Vagina (tissue), 2 donors: ENCODE results near the gene ELFN2.

Experiments
- POLR2A ChIP-seq, 2 donors: fragments of 450-650 bp; IDR thresholded peaks; one replicate each; pipeline ENCODE4 v1.6.1; 2017; ENCODE audit warnings: antibody characterized with exemption in 2 of 2, mild to moderate bottlenecking in 2 of 2, moderate library complexity in 2 of 2
- TF ChIP-seq, protein P1 (sequence below), 3 experiments: fragments of 450-650 bp in 2 of 3; fragments of 200-600 bp in 1 of 3; sonication (generic) in 1 of 3; IDR thresholded peaks; one replicate each; pipeline ENCODE4 v1.5.1; 2017 to 2019; ENCODE audit warnings: antibody characterized with exemption in 3 of 3, mild to moderate bottlenecking in 2 of 3, moderate library complexity in 2 of 3

DNA sequence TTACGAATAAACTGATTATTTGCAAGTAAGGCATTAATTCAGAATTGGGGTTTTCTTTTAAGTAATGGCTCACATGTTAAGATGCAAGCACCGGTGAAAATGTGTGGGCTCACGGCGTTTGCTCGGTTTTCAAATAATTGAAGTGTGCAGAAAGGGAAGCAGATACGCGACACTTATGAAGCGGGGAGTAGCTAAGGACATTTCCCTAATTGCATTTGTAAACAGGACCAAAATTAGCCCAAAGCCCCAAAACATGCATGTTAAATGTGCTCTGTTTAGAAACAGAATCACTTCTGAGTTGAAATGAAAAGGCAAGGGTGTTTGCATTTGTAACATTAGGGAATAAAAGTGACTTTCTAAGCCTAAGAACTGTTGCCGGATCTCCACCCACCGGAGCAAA, 61.3 kb downstream of the ELFN2 start:
- TF ChIP-seq POLR2A (IDR thresholded peaks at IDR 0.05): no peak
- TF ChIP-seq, protein P1, sequence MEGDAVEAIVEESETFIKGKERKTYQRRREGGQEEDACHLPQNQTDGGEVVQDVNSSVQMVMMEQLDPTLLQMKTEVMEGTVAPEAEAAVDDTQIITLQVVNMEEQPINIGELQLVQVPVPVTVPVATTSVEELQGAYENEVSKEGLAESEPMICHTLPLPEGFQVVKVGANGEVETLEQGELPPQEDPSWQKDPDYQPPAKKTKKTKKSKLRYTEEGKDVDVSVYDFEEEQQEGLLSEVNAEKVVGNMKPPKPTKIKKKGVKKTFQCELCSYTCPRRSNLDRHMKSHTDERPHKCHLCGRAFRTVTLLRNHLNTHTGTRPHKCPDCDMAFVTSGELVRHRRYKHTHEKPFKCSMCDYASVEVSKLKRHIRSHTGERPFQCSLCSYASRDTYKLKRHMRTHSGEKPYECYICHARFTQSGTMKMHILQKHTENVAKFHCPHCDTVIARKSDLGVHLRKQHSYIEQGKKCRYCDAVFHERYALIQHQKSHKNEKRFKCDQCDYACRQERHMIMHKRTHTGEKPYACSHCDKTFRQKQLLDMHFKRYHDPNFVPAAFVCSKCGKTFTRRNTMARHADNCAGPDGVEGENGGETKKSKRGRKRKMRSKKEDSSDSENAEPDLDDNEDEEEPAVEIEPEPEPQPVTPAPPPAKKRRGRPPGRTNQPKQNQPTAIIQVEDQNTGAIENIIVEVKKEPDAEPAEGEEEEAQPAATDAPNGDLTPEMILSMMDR (IDR thresholded peaks at IDR 0.05): no peak
